HepG2 (cell line): ENCODE results near the gene RAPGEF5.

Source experiments
- CEBPB ChIP-seq: IDR thresholded peaks from 2 replicates; pipeline ENCODE4 v1.6.1; 2011; ENCODE audit warnings: low read depth, low read length, improper control_type of control experiment, borderline replicate concordance
- CHD4 ChIP-seq: fragments of 200-600 bp; sonication (generic); IDR thresholded peaks from 2 replicates; pipeline ENCODE4 v1.7.0; 2017; ENCODE audit warnings: mild to moderate bottlenecking, low read length, borderline replicate concordance
- NAIF1 ChIP-seq: sonication (generic); formaldehyde crosslinking; IDR thresholded peaks from 2 replicates; pipeline ENCODE4 v1.5.0; 2020; ENCODE audit warnings: mild to moderate bottlenecking, missing genetic modification reagents, borderline replicate concordance
- POLR2A ChIP-seq, 2 experiments: IDR thresholded peaks; 2 replicates each; pipeline ENCODE4 v1.6.1; 2011; ENCODE audit warnings: low read depth in 2 of 2, low read length in 2 of 2, mild to moderate bottlenecking in 1 of 2, moderate library complexity in 1 of 2; ENCODE audit not compliant: insufficient read depth in 1 of 2
- SP1 ChIP-seq, 2 experiments: fragments of 450-650 bp in 1 of 2; sonication (generic) in 1 of 2; formaldehyde crosslinking in 1 of 2; IDR thresholded peaks; 2 replicates each; pipeline versions ENCODE4 v1.4.0 to v1.6.1; 2016 to 2020; ENCODE audit warnings: missing genetic modification reagents in 1 of 2
- ZKSCAN1 ChIP-seq: fragments of 150-350 bp; IDR thresholded peaks from 2 replicates; pipeline ENCODE4 v1.6.1; 2014; ENCODE audit warnings: low read length
- TF ChIP-seq, protein P1 (sequence below): sonication (generic); formaldehyde crosslinking; IDR thresholded peaks from 2 replicates; pipeline ENCODE4 v1.8.0; 2022; ENCODE audit warnings: missing genetic modification reagents, mild to moderate bottlenecking, borderline replicate concordance
- TF ChIP-seq, protein P2 (sequence below): sonication (generic); formaldehyde crosslinking; IDR thresholded peaks from 2 replicates; pipeline ENCODE4 v1.5.0; 2020; ENCODE audit warnings: mild to moderate bottlenecking, missing genetic modification reagents
- TF ChIP-seq, protein P3 (sequence below): sonication (generic); formaldehyde crosslinking; IDR thresholded peaks from 2 replicates; pipeline ENCODE4 v1.4.0; 2020; ENCODE audit warnings: missing genetic modification reagents

DNA sequence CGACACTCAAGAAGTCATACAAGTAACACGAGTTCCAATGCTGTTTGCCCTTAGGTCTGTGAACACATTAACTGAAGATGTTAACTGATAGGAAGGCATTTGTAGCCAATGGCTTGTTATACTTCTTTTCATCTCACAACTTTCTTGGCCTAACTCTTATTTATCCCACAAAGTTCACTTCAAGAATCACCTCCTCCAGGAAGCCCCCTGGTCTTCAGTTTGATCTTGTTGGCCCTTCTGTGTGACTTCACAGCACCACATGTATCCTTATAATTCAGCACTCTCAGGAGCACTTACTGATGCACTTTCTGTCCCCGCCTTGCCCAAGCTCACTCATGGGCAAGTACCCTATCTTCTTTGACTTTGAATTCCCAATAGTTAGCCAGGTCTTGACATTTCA is 159.6 kb downstream of the RAPGEF5 start:
- TF ChIP-seq, protein P1, sequence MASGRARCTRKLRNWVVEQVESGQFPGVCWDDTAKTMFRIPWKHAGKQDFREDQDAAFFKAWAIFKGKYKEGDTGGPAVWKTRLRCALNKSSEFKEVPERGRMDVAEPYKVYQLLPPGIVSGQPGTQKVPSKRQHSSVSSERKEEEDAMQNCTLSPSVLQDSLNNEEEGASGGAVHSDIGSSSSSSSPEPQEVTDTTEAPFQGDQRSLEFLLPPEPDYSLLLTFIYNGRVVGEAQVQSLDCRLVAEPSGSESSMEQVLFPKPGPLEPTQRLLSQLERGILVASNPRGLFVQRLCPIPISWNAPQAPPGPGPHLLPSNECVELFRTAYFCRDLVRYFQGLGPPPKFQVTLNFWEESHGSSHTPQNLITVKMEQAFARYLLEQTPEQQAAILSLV (CRISPR knock-in tag): no peak
- TF ChIP-seq SP1 (IDR thresholded peaks at IDR 0.05) (no peak), SP1 (CRISPR knock-in tag; IDR thresholded peaks at IDR 0.05) (no peak), ZKSCAN1 (no peak), CEBPB (no peak), CHD4 (no peak), NAIF1 (CRISPR knock-in tag) (no peak), POLR2A (IDR thresholded peaks at IDR 0.05; ENCODE audit: insufficient read depth in 1 of 2, low read depth in 2 of 2, low read length in 2 of 2) (no peak)
- TF ChIP-seq, protein P2, sequence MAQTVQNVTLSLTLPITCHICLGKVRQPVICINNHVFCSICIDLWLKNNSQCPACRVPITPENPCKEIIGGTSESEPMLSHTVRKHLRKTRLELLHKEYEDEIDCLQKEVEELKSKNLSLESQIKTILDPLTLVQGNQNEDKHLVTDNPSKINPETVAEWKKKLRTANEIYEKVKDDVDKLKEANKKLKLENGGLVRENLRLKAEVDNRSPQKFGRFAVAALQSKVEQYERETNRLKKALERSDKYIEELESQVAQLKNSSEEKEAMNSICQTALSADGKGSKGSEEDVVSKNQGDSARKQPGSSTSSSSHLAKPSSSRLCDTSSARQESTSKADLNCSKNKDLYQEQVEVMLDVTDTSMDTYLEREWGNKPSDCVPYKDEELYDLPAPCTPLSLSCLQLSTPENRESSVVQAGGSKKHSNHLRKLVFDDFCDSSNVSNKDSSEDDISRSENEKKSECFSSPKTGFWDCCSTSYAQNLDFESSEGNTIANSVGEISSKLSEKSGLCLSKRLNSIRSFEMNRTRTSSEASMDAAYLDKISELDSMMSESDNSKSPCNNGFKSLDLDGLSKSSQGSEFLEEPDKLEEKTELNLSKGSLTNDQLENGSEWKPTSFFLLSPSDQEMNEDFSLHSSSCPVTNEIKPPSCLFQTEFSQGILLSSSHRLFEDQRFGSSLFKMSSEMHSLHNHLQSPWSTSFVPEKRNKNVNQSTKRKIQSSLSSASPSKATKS (CRISPR knock-in tag): no peak
- TF ChIP-seq, protein P3, sequence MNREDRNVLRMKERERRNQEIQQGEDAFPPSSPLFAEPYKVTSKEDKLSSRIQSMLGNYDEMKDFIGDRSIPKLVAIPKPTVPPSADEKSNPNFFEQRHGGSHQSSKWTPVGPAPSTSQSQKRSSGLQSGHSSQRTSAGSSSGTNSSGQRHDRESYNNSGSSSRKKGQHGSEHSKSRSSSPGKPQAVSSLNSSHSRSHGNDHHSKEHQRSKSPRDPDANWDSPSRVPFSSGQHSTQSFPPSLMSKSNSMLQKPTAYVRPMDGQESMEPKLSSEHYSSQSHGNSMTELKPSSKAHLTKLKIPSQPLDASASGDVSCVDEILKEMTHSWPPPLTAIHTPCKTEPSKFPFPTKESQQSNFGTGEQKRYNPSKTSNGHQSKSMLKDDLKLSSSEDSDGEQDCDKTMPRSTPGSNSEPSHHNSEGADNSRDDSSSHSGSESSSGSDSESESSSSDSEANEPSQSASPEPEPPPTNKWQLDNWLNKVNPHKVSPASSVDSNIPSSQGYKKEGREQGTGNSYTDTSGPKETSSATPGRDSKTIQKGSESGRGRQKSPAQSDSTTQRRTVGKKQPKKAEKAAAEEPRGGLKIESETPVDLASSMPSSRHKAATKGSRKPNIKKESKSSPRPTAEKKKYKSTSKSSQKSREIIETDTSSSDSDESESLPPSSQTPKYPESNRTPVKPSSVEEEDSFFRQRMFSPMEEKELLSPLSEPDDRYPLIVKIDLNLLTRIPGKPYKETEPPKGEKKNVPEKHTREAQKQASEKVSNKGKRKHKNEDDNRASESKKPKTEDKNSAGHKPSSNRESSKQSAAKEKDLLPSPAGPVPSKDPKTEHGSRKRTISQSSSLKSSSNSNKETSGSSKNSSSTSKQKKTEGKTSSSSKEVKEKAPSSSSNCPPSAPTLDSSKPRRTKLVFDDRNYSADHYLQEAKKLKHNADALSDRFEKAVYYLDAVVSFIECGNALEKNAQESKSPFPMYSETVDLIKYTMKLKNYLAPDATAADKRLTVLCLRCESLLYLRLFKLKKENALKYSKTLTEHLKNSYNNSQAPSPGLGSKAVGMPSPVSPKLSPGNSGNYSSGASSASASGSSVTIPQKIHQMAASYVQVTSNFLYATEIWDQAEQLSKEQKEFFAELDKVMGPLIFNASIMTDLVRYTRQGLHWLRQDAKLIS (CRISPR knock-in tag): no peak
